ENCODE data around the gene ALOX15.

Gene ALOX15

DNA sequence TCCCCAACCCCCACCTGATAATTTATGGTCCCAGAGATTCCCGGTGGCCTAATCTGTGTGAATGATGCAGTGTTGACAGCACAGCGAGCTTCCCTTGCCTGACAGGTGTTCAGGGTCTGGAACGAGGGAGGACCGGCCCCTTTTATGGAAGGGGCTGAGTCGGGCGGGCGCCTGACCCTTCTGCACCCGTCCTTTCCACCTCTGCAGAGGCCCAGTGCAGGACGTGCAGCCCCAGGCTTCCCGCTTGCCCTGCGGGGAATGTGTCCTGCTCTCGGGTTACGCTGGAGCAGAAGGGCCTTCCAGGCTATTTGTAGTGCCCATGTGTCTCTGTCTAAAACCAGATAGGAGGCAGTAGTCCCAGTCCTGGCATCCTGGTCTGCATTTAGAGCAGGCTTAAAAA lies 40.9 kb downstream of the ALOX15 start:
- no peak overlapping the region for H3K4me2 ChIP-seq (ENCODE audit: low read length)
- H3F3A ChIP-seq (ENCODE audit: control insufficient read depth, insufficient read depth) = no peaks in the 10 kb centered on the region
- no peak overlapping the region for H3K27ac ChIP-seq (ENCODE audit: low read depth, low read length)

DNA sequence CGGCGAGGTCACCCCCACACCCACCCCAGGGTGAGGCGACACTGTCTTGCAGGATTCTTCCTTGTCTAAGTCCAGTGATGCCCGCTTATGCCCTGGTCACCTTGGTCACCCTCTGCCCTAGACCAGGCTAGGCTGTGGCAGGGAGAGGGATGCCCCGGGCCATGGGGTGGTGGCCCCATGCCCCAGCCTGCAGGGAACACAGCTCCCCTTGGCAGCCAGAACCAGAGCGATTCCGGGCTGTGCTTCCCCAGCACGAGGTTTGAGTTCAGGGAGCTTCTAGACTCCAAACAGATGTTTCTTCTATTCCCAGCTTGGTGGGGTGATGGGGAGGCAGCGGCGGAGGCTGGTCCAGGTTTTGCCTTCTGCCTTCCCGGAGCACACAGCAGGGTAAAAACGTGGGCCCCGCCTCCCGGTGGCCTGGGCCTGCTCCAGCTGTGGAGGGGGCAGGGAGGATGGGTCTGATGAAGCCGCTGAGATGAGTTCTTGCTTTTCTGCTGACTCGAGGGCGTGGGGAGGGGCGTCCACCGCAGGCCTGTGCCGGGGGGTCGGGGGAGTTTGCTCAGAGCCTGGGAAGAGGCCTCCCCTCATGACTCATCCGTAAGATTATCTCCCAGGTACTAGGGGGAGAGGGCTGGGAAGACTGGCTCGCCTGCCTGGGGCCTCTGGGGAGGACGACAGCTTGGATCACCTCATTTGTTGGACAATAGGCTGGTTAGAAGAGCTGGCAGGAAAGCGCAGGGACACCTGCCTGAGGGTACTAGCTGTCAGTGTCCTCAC lies 41.8 kb downstream of the ALOX15 start:
- Histone ChIP-seq H3K9me2 (replicated peaks; ENCODE audit: control insufficient read depth, low read length) (no peaks in the 10 kb centered on the region), H3K27me3 (ENCODE audit: control insufficient read depth, low read length) (no peaks in the 10 kb centered on the region), H3K4me3 (ENCODE audit: low read length) (no peak overlapping the region), H3F3A (ENCODE audit: control insufficient read depth, insufficient read depth) (no peaks in the 10 kb centered on the region), H3K4me2 (ENCODE audit: low read length) (no peak overlapping the region), H3K4me1 (ENCODE audit: control insufficient read depth, low read length) (0 out of 2 replicates have a peak, but pooled peaks cover 4% of the 10 kb centered on the region), H3K27ac (ENCODE audit: low read depth, low read length) (no peak overlapping the region), H3K9me3 (ENCODE audit: control insufficient read depth, insufficient read depth, low read length) (no peaks in the 10 kb centered on the region), H3K79me2 (ENCODE audit: control insufficient read depth, low read length) (no peaks in the 10 kb centered on the region), H4K20me1 (ENCODE audit: control insufficient read depth, insufficient read depth, low read depth, low read length) (no peaks in the 10 kb centered on the region), H3K36me3 (ENCODE audit: control insufficient read depth, low read length) (no peaks in the 10 kb centered on the region)
- TF ChIP-seq, protein P1, sequence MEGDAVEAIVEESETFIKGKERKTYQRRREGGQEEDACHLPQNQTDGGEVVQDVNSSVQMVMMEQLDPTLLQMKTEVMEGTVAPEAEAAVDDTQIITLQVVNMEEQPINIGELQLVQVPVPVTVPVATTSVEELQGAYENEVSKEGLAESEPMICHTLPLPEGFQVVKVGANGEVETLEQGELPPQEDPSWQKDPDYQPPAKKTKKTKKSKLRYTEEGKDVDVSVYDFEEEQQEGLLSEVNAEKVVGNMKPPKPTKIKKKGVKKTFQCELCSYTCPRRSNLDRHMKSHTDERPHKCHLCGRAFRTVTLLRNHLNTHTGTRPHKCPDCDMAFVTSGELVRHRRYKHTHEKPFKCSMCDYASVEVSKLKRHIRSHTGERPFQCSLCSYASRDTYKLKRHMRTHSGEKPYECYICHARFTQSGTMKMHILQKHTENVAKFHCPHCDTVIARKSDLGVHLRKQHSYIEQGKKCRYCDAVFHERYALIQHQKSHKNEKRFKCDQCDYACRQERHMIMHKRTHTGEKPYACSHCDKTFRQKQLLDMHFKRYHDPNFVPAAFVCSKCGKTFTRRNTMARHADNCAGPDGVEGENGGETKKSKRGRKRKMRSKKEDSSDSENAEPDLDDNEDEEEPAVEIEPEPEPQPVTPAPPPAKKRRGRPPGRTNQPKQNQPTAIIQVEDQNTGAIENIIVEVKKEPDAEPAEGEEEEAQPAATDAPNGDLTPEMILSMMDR (IDR thresholded peaks at IDR 0.05; ENCODE audit: low read depth, low read length, poor library complexity, severe bottlenecking) = no peak

More for the DNA sequence above, 40.9 kb downstream of the ALOX15 start:
- no peaks in the 10 kb centered on the region for H3K36me3 ChIP-seq (ENCODE audit: control insufficient read depth, low read length)
- H3K79me2 ChIP-seq (ENCODE audit: control insufficient read depth, low read length) = no peaks in the 10 kb centered on the region
- TF ChIP-seq, protein P1 (IDR thresholded peaks at IDR 0.05; ENCODE audit: low read depth, low read length, poor library complexity, severe bottlenecking) = no peak
- TF ChIP-seq EZH2phosphoT487 (IDR thresholded peaks at IDR 0.05; ENCODE audit: borderline replicate concordance, low read length) = no peak
- no peaks in the 10 kb centered on the region for H4K20me1 ChIP-seq (ENCODE audit: control insufficient read depth, insufficient read depth, low read depth, low read length)
- H3K9me3 ChIP-seq (ENCODE audit: control insufficient read depth, insufficient read depth, low read length) = no peaks in the 10 kb centered on the region
- no peaks in the 10 kb centered on the region for H3K4me1 ChIP-seq (ENCODE audit: control insufficient read depth, low read length)
- H3K9me2 ChIP-seq (replicated peaks; ENCODE audit: control insufficient read depth, low read length) = no peaks in the 10 kb centered on the region
- H3K27me3 ChIP-seq (ENCODE audit: control insufficient read depth, low read length) = no peaks in the 10 kb centered on the region
- no peak overlapping the region for H3K4me3 ChIP-seq (ENCODE audit: low read length)

DNA sequence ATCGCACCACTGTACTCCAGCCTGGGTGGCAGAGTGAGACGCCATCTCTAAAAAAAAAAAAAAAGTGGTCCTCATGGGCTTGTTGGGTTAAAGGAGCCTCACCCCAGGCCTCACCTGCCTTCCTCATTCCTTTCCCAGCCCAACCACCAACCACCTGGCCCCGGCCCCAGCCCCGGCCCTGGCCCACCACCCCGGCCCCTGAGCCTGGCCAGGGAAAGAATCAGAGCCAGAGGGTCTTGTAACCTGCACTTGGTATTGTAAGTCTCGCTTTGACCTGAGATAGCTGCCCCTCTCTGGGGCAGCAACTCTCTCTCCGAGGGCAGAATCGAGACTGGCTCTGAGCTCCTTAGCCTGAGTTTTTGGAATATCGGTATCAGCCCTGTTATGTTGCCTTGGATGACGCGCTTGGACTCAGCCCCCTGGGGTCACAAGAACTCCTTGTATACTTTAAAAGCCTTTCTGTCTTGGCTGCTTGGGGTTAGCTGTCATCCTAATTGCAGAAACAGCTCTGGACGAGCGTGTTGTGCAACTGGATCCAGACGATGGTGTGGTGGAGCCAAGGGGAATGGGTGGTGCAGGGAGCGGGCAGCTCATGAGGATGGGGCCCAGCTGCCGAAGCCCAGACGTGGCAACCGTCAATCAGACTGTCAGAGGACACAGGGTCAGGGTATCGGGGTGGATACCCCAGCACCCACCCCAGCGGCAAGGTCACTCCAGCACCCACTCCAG lies 42.5 kb downstream of the ALOX15 start:
- Histone ChIP-seq H3K4me2 (ENCODE audit: low read length) (no peak overlapping the region), H3K27ac (ENCODE audit: low read depth, low read length) (no peak overlapping the region), H4K20me1 (ENCODE audit: control insufficient read depth, insufficient read depth, low read depth, low read length) (no peaks in the 10 kb centered on the region), H3K9me3 (ENCODE audit: control insufficient read depth, insufficient read depth, low read length) (no peaks in the 10 kb centered on the region), H3K79me2 (ENCODE audit: control insufficient read depth, low read length) (no peaks in the 10 kb centered on the region), H3F3A (ENCODE audit: control insufficient read depth, insufficient read depth) (no peaks in the 10 kb centered on the region), H3K36me3 (ENCODE audit: control insufficient read depth, low read length) (no peaks in the 10 kb centered on the region), H3K9me2 (replicated peaks; ENCODE audit: control insufficient read depth, low read length) (no peaks in the 10 kb centered on the region), H3K4me1 (ENCODE audit: control insufficient read depth, low read length) (0 out of 2 replicates have a peak, but pooled peaks cover 4% of the 10 kb centered on the region), H3K27me3 (ENCODE audit: control insufficient read depth, low read length) (no peaks in the 10 kb centered on the region), H3K4me3 (ENCODE audit: low read length) (no peak overlapping the region)
- TF ChIP-seq EZH2phosphoT487 (IDR thresholded peaks at IDR 0.05; ENCODE audit: borderline replicate concordance, low read length) = no peak
- TF ChIP-seq, protein P1 (IDR thresholded peaks at IDR 0.05; ENCODE audit: low read depth, low read length, poor library complexity, severe bottlenecking) = no peak
